Fibroblast of lung (primary cell): ENCODE results near the gene CRYBB1. TPM values are rescaled to one million over a fixed set of nuclear protein-coding genes. Genes with fewer than 3 reads are reported as not detected.

Experiments
- DNase-seq, 2 donors: peaks; one replicate each; pipeline versions ENCODE4 v3.0.0 to v3.0.0-alpha.2; 2010; ENCODE audit warnings: low read depth in 2 of 2
- H2AFZ ChIP-seq: 2 replicates; pipeline ENCODE4 v1.5.1; 2012; ENCODE audit warnings: low read length, control low read depth, inconsistent platforms
- H3K27ac ChIP-seq: 2 replicates; pipeline ENCODE4 v1.5.1; 2011; ENCODE audit warnings: low read length, control low read depth; ENCODE audit not compliant: insufficient read depth
- H3K27me3 ChIP-seq: 2 replicates; pipeline ENCODE4 v1.5.1; 2011; ENCODE audit warnings: mild to moderate bottlenecking, low read length; ENCODE audit not compliant: control insufficient read depth, insufficient read depth
- H3K36me3 ChIP-seq: 2 replicates; pipeline ENCODE4 v1.5.1; 2011; ENCODE audit warnings: low read length; ENCODE audit not compliant: control insufficient read depth, insufficient read depth
- H3K4me1 ChIP-seq: 2 replicates; pipeline ENCODE4 v1.5.1; 2011; ENCODE audit warnings: low read length; ENCODE audit not compliant: control insufficient read depth, insufficient read depth; ENCODE audit errors: extremely low read depth
- H3K4me2 ChIP-seq: 2 replicates; pipeline ENCODE4 v1.5.1; 2011; ENCODE audit warnings: low read length, control low read depth; ENCODE audit not compliant: insufficient read depth; ENCODE audit errors: extremely low read depth
- H3K4me3 ChIP-seq, 4 experiments: fragments of 200-600 bp in 1 of 4; sonication (generic) in 1 of 4; replicated peaks in 1 of 4; 2 replicates each; pipeline ENCODE4 v1.5.1; 2011 to 2016; ENCODE audit warnings: low read length in 4 of 4, low read depth in 3 of 4, mild to moderate bottlenecking in 3 of 4, control low read depth in 2 of 4, inconsistent platforms in 1 of 4, mixed read lengths in 1 of 4; ENCODE audit not compliant: insufficient read depth in 1 of 4; ENCODE audit errors: control extremely low read depth in 1 of 4
- H3K79me2 ChIP-seq: 2 replicates; pipeline ENCODE4 v1.5.1; 2012; ENCODE audit warnings: mild to moderate bottlenecking, low read length, inconsistent platforms; ENCODE audit not compliant: control insufficient read depth, insufficient read depth
- H3K9ac ChIP-seq: 2 replicates; pipeline ENCODE4 v1.5.1; 2011; ENCODE audit warnings: mild to moderate bottlenecking, low read length, control low read depth; ENCODE audit not compliant: insufficient read depth
- H3K9me3 ChIP-seq: 2 replicates; pipeline ENCODE4 v1.5.1; 2012; ENCODE audit warnings: low read depth, low read length; ENCODE audit not compliant: control insufficient read depth, insufficient read depth
- H4K20me1 ChIP-seq: 2 replicates; pipeline ENCODE4 v1.5.1; 2011; ENCODE audit warnings: low read length; ENCODE audit not compliant: control insufficient read depth, insufficient read depth; ENCODE audit errors: extremely low read depth
- EZH2 ChIP-seq: IDR thresholded peaks from 2 replicates; pipeline ENCODE4 v1.5.1; 2012; ENCODE audit warnings: low read length, control low read depth, mild to moderate bottlenecking; ENCODE audit errors: missing control alignments
- polyA plus RNA-seq, 2 donors: library from polyadenylated mRNA; depleted of rRNA in 1 of 2; stranded (reverse) in 1 of 2; unstranded in 1 of 2; fragments of >200 nt; gene quantifications; 2 replicates each; pipeline ENCODE4 v1.2.1, GENCODE V29; 2011 to 2012; ENCODE audit warnings: missing spikeins in 1 of 2
- total RNA-seq: library from RNA; depleted of rRNA; stranded (reverse); fragments of >200 nt; gene quantifications from 2 replicates; pipeline ENCODE4 v1.2.1, GENCODE V29; 2014
- TF ChIP-seq, protein P1 (sequence below), 2 donors: IDR thresholded peaks in 1 of 2; conservative IDR thresholded peaks in 1 of 2; 1 replicate in 1 of 2; 2 replicates in 1 of 2; pipeline ENCODE4 v1.5.1; 2011 to 2012; ENCODE audit warnings: low read length in 2 of 2, control low read depth in 1 of 2, inconsistent platforms in 1 of 2, low read depth in 1 of 2, mild to moderate bottlenecking in 1 of 2

Gene CRYBB1
- total and polyA plus RNA-seq, 2 donors (not counting 1 experiment from before 2014, with no cell fraction given): not detected

DNA sequence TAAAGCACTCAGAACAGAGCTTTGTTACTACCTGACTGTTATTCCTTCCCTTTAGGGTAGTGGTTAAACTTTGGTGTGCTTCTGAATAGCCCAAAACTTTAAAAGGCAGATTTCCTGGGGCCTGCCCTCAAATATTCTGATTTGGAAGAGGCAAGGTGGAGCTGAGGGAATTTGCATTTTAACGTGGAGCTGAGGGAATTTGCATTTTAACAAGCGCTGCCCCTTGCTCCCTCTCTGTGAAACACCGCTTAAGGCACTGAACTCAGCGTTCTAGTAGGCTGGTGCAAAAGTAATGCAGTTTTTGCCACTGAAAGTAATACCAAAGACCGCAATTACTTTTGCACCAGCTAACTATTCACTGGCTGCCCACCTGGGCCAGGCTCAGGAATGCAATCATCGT lies 62.9 kb downstream of the CRYBB1 start:
- Histone ChIP-seq H3K79me2 (peaks cover 12% of the 10 kb centered on the region), H3K9ac (no peak overlapping the region), H3K4me1 (peaks cover 22% of the 10 kb centered on the region), H3K27me3 (no peaks in the 10 kb centered on the region), H3K36me3 (no peaks in the 10 kb centered on the region), H2AFZ (no peak overlapping the region), H3K4me3 (no peak overlapping the region), H3K4me2 (no peak overlapping the region), H3K27ac (no peak overlapping the region), H4K20me1 (no peaks in the 10 kb centered on the region), H3K9me3 (no peaks in the 10 kb centered on the region)
- no peak for DNase-seq
- TF ChIP-seq, protein P1, sequence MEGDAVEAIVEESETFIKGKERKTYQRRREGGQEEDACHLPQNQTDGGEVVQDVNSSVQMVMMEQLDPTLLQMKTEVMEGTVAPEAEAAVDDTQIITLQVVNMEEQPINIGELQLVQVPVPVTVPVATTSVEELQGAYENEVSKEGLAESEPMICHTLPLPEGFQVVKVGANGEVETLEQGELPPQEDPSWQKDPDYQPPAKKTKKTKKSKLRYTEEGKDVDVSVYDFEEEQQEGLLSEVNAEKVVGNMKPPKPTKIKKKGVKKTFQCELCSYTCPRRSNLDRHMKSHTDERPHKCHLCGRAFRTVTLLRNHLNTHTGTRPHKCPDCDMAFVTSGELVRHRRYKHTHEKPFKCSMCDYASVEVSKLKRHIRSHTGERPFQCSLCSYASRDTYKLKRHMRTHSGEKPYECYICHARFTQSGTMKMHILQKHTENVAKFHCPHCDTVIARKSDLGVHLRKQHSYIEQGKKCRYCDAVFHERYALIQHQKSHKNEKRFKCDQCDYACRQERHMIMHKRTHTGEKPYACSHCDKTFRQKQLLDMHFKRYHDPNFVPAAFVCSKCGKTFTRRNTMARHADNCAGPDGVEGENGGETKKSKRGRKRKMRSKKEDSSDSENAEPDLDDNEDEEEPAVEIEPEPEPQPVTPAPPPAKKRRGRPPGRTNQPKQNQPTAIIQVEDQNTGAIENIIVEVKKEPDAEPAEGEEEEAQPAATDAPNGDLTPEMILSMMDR (conservative IDR thresholded peaks at IDR 0.05 in 1 of 2, IDR thresholded peaks at IDR 0.05 in 1 of 2; ENCODE audit: low read depth in 1 of 2, low read length in 2 of 2): no peak
- no peak for TF ChIP-seq EZH2

DNA sequence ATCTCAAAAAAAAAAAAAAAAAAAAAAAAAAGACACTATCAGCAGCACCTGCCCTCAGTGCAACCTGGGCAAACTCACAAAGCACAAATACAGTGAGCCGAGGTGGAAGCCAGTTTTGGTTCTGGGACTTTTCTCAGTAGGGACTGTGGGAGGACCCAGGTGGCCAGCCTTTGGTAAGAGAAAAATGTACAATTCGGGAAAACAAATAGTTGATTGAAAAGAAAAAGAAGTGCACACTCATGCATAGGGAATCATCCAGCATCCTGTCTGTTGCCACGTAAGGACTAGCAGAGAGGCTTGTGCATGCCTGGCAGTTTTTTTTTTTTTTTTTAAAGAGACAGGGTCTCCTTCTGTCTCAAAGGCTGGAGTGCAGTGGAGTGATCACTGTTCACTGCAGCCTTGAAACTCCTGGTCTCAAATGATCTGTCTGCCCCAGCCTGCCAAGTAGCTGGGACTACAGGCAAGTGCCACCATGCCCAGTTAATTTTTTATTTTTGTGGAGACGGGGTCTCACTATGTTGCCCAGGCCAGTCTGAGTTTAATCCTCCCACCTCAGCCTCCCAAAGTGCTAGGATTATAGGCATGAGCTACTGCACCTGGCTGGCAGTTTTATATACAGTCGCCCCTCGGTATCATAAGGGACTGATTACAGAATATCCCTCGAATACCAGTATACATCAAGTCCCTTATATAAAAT lies 64.6 kb downstream of the CRYBB1 start:
- Histone ChIP-seq H3K79me2 (peaks cover 12% of the 10 kb centered on the region), H3K4me3 (peak overlapping the region in 1 of 4 experiments; percentile 24)

DNA sequence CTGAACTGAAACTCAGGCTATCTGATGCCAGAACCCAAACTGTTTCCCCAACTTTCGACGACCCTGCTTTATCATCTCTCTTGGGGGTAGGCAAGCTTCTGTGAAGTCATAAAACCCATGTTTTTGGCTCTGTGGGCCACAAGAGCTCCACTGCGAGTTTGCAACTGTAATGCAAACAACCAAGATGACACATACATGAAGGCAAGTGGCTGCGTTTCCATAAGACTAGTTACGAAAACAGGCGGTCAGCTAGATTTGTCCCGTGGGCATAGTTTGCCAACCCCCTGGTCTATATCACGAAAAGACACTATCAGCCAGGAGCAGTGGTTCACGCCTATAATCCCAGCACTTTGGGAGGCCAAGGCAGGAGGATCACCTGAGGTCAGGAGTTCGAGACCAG lies 65.4 kb downstream of the CRYBB1 start:
- DNase-seq: peak; percentile 35 to 54
- Histone ChIP-seq H3K4me1 (peaks cover 19% of the 10 kb centered on the region), H3K27me3 (no peaks in the 10 kb centered on the region), H3K9ac (no peak overlapping the region), H4K20me1 (no peaks in the 10 kb centered on the region), H3K9me3 (no peaks in the 10 kb centered on the region), H3K4me3 (no peak overlapping the region), H3K36me3 (no peaks in the 10 kb centered on the region), H3K27ac (peak overlapping the region; percentile 90), H3K79me2 (peaks cover 12% of the 10 kb centered on the region), H3K4me2 (no peak overlapping the region), H2AFZ (no peak overlapping the region)
- TF ChIP-seq, protein P1 (conservative IDR thresholded peaks at IDR 0.05 in 1 of 2, IDR thresholded peaks at IDR 0.05 in 1 of 2; ENCODE audit: low read depth in 1 of 2, low read length in 2 of 2): no peak
- no peak for TF ChIP-seq EZH2

More for the DNA sequence above, 64.6 kb downstream of the CRYBB1 start:
- TF ChIP-seq, protein P1 (conservative IDR thresholded peaks at IDR 0.05 in 1 of 2, IDR thresholded peaks at IDR 0.05 in 1 of 2; ENCODE audit: low read depth in 1 of 2, low read length in 2 of 2): no peak
- TF ChIP-seq EZH2: no peak
- DNase-seq: peak; percentile 80 to 95
- H3K36me3 ChIP-seq: no peaks in the 10 kb centered on the region
- H3K9me3 ChIP-seq: no peaks in the 10 kb centered on the region
- no peaks in the 10 kb centered on the region for H4K20me1 ChIP-seq
- no peak overlapping the region for H2AFZ ChIP-seq
- H3K27ac ChIP-seq: peak overlapping the region; percentile 90
- peaks cover 19% of the 10 kb centered on the region for H3K4me1 ChIP-seq
- peak overlapping the region; percentile 72 for H3K4me2 ChIP-seq
- no peak overlapping the region for H3K9ac ChIP-seq
- H3K27me3 ChIP-seq: no peaks in the 10 kb centered on the region
